H9 (cell line): ENCODE results near the gene GABBR2. TPM values are rescaled to one million over a fixed set of nuclear protein-coding genes. Genes with fewer than 3 reads are reported as not detected.

Experiments used
- DNase-seq: peaks from one replicate; pipeline ENCODE4 v3.0.0-alpha.2; 2017
- H2AFZ ChIP-seq: one replicate; pipeline ENCODE4 v1.6.1; 2013; ENCODE audit warnings: mild to moderate bottlenecking, low read length, control low read depth, moderate library complexity
- H2AK5ac ChIP-seq: 2 replicates; pipeline ENCODE4 v1.6.1; 2013; ENCODE audit warnings: low read length, control low read depth, mixed read lengths; ENCODE audit not compliant: insufficient read length
- H2BK120ac ChIP-seq: one replicate; pipeline ENCODE4 v1.6.1; 2013; ENCODE audit warnings: low read depth, mild to moderate bottlenecking, low read length, control low read depth, inconsistent platforms; ENCODE audit not compliant: poor library complexity, severe bottlenecking
- H2BK12ac ChIP-seq: 2 replicates; pipeline ENCODE4 v1.6.1; 2013; ENCODE audit warnings: low read length, control low read depth, mixed read lengths, low read depth; ENCODE audit not compliant: insufficient read length
- H2BK15ac ChIP-seq: 2 replicates; pipeline ENCODE4 v1.6.1; 2013; ENCODE audit warnings: low read depth, low read length, control low read depth
- H2BK20ac ChIP-seq: one replicate; pipeline ENCODE4 v1.6.1; 2013; ENCODE audit warnings: low read depth, mild to moderate bottlenecking, low read length, control low read depth, inconsistent platforms; ENCODE audit not compliant: poor library complexity, severe bottlenecking
- H2BK5ac ChIP-seq: 2 replicates; pipeline ENCODE4 v1.6.1; 2013; ENCODE audit warnings: low read length, control low read depth, mixed read lengths; ENCODE audit not compliant: insufficient read length
- H3K14ac ChIP-seq: 2 replicates; pipeline ENCODE4 v1.6.1; 2013; ENCODE audit warnings: low read length, control low read depth; ENCODE audit not compliant: insufficient read depth
- H3K18ac ChIP-seq: 2 replicates; pipeline ENCODE4 v1.6.1; 2013; ENCODE audit warnings: low read depth, mild to moderate bottlenecking, mixed read lengths, low read length, control low read depth; ENCODE audit not compliant: insufficient read length
- H3K23ac ChIP-seq: 2 replicates; pipeline ENCODE4 v1.6.1; 2013; ENCODE audit warnings: low read length, control low read depth, mixed read lengths, low read depth; ENCODE audit not compliant: insufficient read length
- H3K23me2 ChIP-seq: 2 replicates; pipeline ENCODE4 v1.6.1; 2013; ENCODE audit warnings: low read depth, mild to moderate bottlenecking, mixed read lengths, low read length, control low read depth; ENCODE audit not compliant: insufficient read length, poor library complexity, severe bottlenecking
- H3K27ac ChIP-seq: 2 replicates; pipeline ENCODE4 v1.5.1; 2013; ENCODE audit warnings: low read length, control low read depth, mixed read lengths, low read depth; ENCODE audit not compliant: insufficient read length
- H3K27me3 ChIP-seq: 2 replicates; pipeline ENCODE4 v1.6.1; 2013; ENCODE audit warnings: low read length, control low read depth, inconsistent platforms; ENCODE audit not compliant: insufficient read depth
- H3K4ac ChIP-seq: 2 replicates; pipeline ENCODE4 v1.6.1; 2013; ENCODE audit warnings: low read depth, mild to moderate bottlenecking, control low read depth, inconsistent platforms, low read length, moderate library complexity
- H3K4me1 ChIP-seq: 2 replicates; pipeline ENCODE4 v1.6.1; 2013; ENCODE audit warnings: low read length, control low read depth, inconsistent platforms; ENCODE audit not compliant: insufficient read depth
- H3K4me2 ChIP-seq: 2 replicates; pipeline ENCODE4 v1.6.1; 2013; ENCODE audit warnings: low read length, control low read depth, mixed read lengths; ENCODE audit not compliant: insufficient read length, insufficient read depth
- H3K56ac ChIP-seq: 2 replicates; pipeline ENCODE4 v1.6.1; 2013; ENCODE audit warnings: low read depth, mild to moderate bottlenecking, mixed read lengths, low read length, control low read depth; ENCODE audit not compliant: insufficient read length
- H3K79me1 ChIP-seq: 2 replicates; pipeline ENCODE4 v1.6.1; 2013; ENCODE audit warnings: low read depth, mild to moderate bottlenecking, moderate library complexity, low read length, control low read depth, inconsistent platforms; ENCODE audit not compliant: insufficient read depth, poor library complexity, severe bottlenecking
- H3K79me2 ChIP-seq: 2 replicates; pipeline ENCODE4 v1.6.1; 2013; ENCODE audit warnings: low read length, control low read depth, inconsistent platforms; ENCODE audit not compliant: insufficient read depth
- H3K9ac ChIP-seq: 2 replicates; pipeline ENCODE4 v1.6.1; 2013; ENCODE audit warnings: low read length, control low read depth, mixed read lengths; ENCODE audit not compliant: insufficient read length; ENCODE audit errors: extremely low read depth
- H3K9me3 ChIP-seq: one replicate; pipeline ENCODE4 v1.6.1; 2013; ENCODE audit warnings: low read depth, low read length, inconsistent platforms; ENCODE audit not compliant: control insufficient read depth
- H3T11ph ChIP-seq: one replicate; pipeline ENCODE4 v1.6.1; 2013; ENCODE audit warnings: mild to moderate bottlenecking, low read length, control low read depth, inconsistent platforms
- H4K20me1 ChIP-seq: one replicate; pipeline ENCODE4 v1.6.1; 2013; ENCODE audit not compliant: control insufficient read depth, insufficient read length, insufficient read depth
- H4K5ac ChIP-seq: 2 replicates; pipeline ENCODE4 v1.6.1; 2013; ENCODE audit warnings: low read depth, mild to moderate bottlenecking, mixed read lengths, low read length, control low read depth; ENCODE audit not compliant: insufficient read length
- H4K8ac ChIP-seq: replicated peaks from 2 replicates; pipeline ENCODE4 v1.6.1; 2013; ENCODE audit warnings: low read length, control low read depth, mixed read lengths, low read depth; ENCODE audit not compliant: insufficient read length
- H4K91ac ChIP-seq: 2 replicates; pipeline ENCODE4 v1.6.1; 2013; ENCODE audit warnings: low read depth, mild to moderate bottlenecking, moderate library complexity, mixed read lengths, low read length, control low read depth; ENCODE audit not compliant: insufficient read length
- H3K27ac Mint-ChIP-seq, 3 experiments: 2 replicates in 2 of 3; 3 replicates in 1 of 3; pipeline ENCODE4 v1.8.0; 2020 to 2021; ENCODE audit warnings: mixed read lengths in 3 of 3, mild to moderate bottlenecking in 1 of 3, moderate library complexity in 1 of 3
- H3K27me3 Mint-ChIP-seq: 2 replicates; pipeline ENCODE4 v1.8.0; 2021; ENCODE audit warnings: low read depth, mild to moderate bottlenecking, moderate library complexity, mixed read lengths
- H3K36me3 Mint-ChIP-seq, 3 experiments: 2 replicates in 2 of 3; 3 replicates in 1 of 3; pipeline ENCODE4 v1.8.0; 2020 to 2021; ENCODE audit warnings: low read depth in 3 of 3, mixed read lengths in 3 of 3; ENCODE audit not compliant: insufficient read depth in 1 of 3
- H3K4me1 Mint-ChIP-seq, 2 experiments: 2 replicates each; pipeline ENCODE4 v1.8.0; 2020; ENCODE audit warnings: mixed read lengths in 2 of 2
- H3K4me3 Mint-ChIP-seq, 2 experiments: 2 replicates in 1 of 2; 3 replicates in 1 of 2; pipeline ENCODE4 v1.8.0; 2020 to 2021; ENCODE audit warnings: mild to moderate bottlenecking in 2 of 2, mixed read lengths in 2 of 2, moderate library complexity in 1 of 2
- H3K9me3 Mint-ChIP-seq, 2 experiments: 2 replicates in 1 of 2; 3 replicates in 1 of 2; pipeline ENCODE4 v1.8.0; 2020; ENCODE audit warnings: mild to moderate bottlenecking in 2 of 2, mixed read lengths in 2 of 2, moderate library complexity in 1 of 2
- CTCF ChIP-seq: fragments of 200-600 bp; sonication (generic); conservative IDR thresholded peaks from 3 replicates; pipeline ENCODE4 v1.8.0; 2021; ENCODE audit warnings: antibody characterized with exemption, mild to moderate bottlenecking
- WGBS: extraction: QIAGEN DNeasy Blood & Tissue Kit; methylation state at CpG from one replicate; pipeline ENCODE4 v1.1.7; 2013; ENCODE audit warnings: missing lambda C conversion rate, low lambda C conversion rate, mixed read lengths; ENCODE audit not compliant: insufficient read length; ENCODE audit errors: extremely low coverage; 5-methylcytosine and 5-hydroxymethylcytosine counted together
- total RNA-seq: library from RNA; stranded (reverse); gene quantifications from 2 replicates; pipeline ENCODE4 v1.2.1, GENCODE V29; 2021

Gene GABBR2
- total RNA-seq, 1 experiment from 2014 or later: 0.66 TPM

- Histone ChIP-seq H3K27me3 (no peaks in the 10 kb centered on the region), H3K4ac (no peak overlapping the region), H3K56ac (no peak overlapping the region), H2BK20ac (no peak overlapping the region), H2AFZ (no peak overlapping the region), H3K23ac (no peak overlapping the region), H3K23me2 (no peaks in the 10 kb centered on the region), H3T11ph (no peak overlapping the region), H2BK5ac (no peak overlapping the region), H4K8ac (no peak overlapping the region), H2AK5ac (no peak overlapping the region), H4K20me1 (peaks cover 2% of the 10 kb centered on the region), H3K4me1 (no peaks in the 10 kb centered on the region), H2BK12ac (no peak overlapping the region), H3K79me2 (no peaks in the 10 kb centered on the region), H3K9ac (no peak overlapping the region), H3K79me1 (no peaks in the 10 kb centered on the region), H3K27ac (no peak overlapping the region), H3K18ac (no peak overlapping the region), H2BK15ac (no peak overlapping the region), H4K91ac (no peak overlapping the region), H4K5ac (no peak overlapping the region), H3K14ac (no peak overlapping the region), H3K9me3 (no peaks in the 10 kb centered on the region), H3K4me2 (no peak overlapping the region), H2BK120ac (no peak overlapping the region)
- Mint-ChIP-seq H3K27me3 (peaks cover 11% of the 10 kb centered on the region), H3K9me3 (peaks cover 3 to 11% of the 10 kb centered on the region in 2 experiments; a peak in 4 of 5 replicates), H3K4me1 (peaks cover 11 to 20% of the 10 kb centered on the region in 2 experiments), H3K4me3 (no peak overlapping the region), H3K27ac (no peak overlapping the region; a peak in 1 of 7 replicates), H3K36me3 (peaks cover 0 to 4% (median 0%) of the 10 kb centered on the region in 3 experiments; a peak in 2 of 7 replicates)
- TF ChIP-seq CTCF: no peak
- no CpG with 5 or more reads among the region's 2 CpGs for WGBS
- DNase-seq: no peak
These were observed 213.9 kb downstream of the GABBR2 start for GRCh38 chr9:98494852-98495251.
